Embryonic facial prominence (tissue), 1 donor: Measurements from ENCODE around the gene IL10RB.
A peak's percentile ranks its signal among the peaks of the same experiment; 100 is the strongest.
"Not testable (repeated sequence)": the region's sequence is repeated elsewhere in the genome, so short reads cannot be mapped to it uniquely, and the experiment has no call there.

Experiments used
- DNase-seq: peaks from one replicate; pipeline ENCODE4 v3.0.0-alpha.2; 2016; ENCODE audit errors: extremely low spot score

The IL10RB gene

DNA sequence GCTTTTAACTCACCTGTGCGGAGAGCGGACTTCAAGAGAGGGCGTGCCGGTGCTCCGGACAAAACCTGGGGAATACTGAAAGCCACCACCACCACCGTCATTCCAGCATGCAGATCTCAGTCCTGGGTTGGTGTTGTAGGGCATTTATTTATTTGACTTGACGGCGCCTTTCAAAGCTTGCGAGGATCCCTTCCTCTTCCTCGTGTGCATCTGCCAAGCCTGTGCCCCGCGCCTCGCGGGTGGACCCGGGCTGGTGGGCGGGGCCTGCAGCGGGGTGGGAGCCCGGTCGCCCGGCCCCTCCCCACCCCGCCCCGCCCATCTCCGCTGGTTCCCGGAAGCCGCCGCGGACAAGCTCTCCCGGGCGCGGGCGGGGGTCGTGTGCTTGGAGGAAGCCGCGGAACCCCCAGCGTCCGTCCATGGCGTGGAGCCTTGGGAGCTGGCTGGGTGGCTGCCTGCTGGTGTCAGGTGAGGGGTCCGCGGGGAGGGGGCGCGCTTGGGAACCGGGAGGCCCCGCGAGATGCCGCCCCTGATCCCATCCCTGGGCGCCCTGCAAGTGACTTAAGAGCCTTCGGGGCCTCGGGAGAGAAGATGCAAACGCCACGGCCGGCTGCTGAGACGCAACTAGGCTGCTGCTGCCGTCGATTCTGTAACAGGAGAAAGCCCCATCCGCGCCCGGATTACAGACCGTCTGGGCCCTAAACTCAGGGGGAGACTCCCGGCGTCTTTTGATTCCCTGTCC lies at the start of gene IL10RB:
TSS of gene IL10RB (plus strand) at position 318 of the 739 bp plus-strand sequence. CDS start at position 417, 99 bp downstream.
- DNase-seq = peak; percentile 19

DNA sequence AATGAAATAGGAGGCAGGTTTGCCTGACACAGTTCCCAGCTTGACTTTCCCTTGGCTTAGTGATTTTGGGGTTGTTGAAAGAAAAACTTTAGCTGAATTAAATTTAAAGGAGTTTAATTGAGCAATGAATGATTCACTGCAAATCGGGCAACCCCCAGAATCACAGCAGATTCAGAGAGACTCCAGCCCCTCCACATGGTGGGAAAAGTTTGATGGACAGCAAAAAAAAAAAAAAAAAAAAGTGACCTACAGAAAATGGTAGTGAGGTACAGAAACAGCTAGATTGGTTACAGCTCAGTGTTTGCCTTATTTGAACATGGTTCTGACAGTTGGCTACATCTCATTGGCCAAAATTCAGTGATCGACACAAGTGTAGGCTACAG lies 49.0 kb upstream of the IL10RB start:
- no peak for DNase-seq

DNA sequence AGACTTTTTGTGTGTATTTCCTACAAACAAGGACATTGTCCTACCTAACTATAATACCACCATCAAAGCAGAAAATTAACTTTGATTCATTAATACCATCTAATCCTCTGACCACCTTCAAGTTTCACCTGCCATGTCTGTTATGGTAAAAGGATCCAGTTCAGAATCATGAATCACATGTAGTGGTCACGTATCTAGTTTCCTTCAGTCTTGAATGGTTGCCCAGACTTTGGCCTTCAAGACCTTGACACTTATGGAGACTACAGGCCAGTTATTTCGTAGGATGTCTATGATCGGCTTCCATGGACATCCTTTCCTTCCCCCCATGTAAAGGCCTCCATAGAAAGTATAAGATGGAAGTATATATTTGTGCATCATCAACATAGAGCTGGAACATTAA lies 46.9 kb upstream of the IL10RB start:
- no peak for DNase-seq

DNA sequence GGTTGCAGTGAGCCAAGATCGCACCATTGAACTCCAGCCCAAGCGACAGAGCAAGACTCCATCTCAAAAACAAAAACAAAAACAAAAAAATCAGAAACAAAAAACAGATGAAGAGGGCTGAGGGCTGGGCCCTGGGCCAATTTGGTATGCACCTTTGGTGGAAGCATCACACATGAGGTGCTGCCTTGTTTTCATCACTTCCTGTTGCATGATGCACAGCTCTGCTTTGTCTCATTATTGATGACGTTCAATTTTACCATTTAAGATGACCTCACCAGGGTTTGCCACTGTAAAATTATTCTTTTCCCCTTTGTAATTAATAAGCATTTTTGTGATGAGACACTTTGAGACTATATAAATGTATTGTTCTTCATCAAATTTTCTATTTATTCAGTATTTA lies 46.2 kb upstream of the IL10RB start:
- DNase-seq = no peak

DNA sequence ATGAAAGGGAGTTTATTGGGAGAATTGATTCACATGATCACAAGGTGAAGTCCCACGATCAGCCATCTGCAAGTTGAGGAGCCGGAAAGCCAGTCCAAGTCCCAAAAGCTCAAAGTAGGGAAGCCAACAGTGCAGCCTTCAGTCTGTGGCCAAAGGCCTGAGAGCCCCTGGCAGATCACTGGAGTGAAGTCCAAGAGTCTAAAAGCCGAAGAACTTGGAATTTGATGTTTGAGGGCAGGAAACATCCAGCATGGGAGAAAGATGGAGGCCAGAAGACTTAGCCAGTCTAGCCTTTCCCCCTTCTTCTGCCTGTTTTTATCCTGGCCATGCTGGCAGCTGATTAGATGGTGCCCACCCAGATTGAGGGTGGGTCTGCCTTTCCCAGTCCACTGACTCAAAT lies 40.8 kb upstream of the IL10RB start:
- DNase-seq = not testable (repeated sequence)

DNA sequence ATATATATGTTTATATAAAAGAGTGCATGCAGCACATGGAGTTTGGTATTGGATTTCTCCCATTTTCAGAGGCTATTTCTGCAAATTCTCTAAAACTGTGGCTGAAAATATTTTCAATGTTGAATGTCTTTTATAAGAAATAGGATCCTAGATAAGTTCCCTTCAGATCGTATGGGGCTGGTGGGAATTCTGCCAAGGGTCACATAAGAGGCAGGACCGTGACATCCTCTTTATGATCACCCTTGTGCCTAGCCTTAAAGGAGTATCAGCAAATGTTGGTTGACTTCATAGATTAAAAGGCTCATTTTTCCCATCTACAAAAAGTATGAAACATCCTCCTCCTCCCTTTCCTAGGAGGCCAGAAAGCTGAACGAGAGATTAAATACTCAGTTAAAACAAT lies 37.7 kb upstream of the IL10RB start:
- DNase-seq = no peak

DNA sequence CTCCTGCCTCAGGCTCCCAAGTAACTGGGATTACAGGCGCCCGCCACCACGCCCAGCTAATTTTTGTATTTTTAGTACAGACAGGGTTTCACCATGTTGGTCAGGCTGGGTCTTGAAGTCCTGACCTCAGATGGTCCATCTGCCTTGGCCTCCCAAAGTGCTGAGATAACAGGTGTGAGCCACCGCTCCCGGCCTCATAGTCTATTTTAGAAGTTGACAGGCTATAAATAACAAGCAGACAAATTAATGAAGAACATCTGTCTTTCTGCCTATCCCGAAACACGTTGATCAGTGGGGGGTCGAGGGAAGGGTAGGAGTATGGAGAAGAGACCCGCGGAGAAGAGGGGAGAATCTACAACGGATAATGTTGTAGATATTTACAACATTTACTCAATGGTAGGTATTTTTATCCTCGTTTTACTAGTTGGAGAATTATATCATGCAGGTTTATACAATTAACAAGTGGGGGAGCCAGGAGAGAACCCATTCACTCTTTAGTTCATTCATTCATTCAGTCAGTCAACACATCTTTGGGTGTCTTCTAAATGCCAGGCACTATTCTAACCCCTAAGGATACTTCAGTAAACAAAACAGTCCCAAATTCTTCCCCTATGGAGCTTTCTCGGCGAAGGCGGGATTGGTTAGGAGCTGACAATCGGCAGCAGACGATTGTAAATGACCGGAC lies 36.9 kb upstream of the IL10RB start:
- no peak for DNase-seq

DNA sequence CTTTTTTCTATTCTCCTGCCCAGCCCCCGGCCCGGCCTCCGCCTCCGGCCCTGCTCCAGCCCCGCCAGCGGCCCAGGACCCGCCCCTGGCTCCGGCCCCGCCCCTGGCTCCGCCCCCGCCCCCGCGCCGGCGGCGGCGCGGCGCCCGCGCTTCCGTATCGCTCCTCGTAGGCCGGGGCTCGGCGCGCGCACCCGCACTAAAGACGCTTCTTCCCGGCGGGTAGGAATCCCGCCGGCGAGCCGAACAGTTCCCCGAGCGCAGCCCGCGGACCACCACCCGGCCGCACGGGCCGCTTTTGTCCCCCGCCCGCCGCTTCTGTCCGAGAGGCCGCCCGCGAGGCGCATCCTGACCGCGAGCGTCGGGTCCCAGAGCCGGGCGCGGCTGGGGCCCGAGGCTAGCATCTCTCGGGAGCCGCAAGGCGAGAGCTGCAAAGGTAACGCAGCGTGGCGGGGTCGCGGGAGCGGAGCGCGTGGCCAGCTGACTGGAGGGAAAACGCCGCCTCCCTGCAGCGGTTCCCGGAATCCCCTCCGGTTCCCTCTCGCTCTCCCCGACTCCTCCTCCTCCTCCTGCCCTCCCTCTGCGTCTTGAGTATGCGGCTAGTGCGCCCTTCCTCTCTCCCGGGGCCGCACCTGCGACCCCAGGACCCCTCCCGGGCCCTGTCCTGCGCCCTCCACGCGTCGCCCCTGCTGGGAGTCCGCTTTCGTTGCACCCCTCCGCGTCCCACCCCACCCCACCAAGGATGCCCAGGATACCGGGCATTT lies 36.2 kb upstream of the IL10RB start, which contains the start of gene IFNAR2:
TSS of gene IFNAR2 (plus strand) at position 155 of the 761 bp plus-strand sequence. CDS start 11,985 bp downstream, outside the sequence.
- peak; percentile 35 for DNase-seq

DNA sequence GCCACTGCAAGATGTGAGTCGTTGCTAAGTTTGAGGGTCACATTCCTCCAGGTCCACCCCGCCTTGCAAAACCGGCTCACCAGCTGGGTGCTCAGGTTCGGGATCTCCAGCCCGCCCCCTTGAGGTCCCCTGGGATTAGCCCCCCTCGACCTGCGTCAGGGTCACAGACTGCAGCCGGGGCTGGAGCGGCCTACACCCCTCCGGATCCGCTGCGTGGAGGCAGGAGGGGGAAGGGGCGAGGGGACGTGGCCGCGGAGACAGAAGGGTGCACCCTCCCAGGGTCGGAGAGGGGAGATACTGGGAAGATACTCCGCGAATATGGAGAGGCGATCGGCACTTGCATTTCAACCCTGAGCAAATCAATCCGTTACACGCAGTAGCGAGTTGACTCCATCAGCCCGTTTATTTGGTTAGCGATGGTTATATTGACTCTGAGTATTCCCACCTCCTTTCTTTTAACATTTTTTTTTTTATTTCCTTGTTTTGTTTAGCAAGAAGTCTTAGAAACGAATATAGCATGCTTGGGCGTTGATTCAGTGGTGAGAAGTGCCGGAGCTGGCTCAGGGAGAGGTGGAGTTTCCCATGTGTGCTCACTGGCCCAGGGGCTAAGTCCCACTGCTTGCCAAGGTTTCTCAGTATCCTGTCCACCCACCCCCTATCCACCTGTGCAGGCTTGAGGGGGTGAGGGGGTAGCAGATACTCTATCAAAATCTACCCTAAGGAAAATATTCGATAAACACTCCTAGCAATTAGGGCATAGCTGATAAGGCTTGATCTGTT lies 35.4 kb upstream of the IL10RB start:
- no peak for DNase-seq

DNA sequence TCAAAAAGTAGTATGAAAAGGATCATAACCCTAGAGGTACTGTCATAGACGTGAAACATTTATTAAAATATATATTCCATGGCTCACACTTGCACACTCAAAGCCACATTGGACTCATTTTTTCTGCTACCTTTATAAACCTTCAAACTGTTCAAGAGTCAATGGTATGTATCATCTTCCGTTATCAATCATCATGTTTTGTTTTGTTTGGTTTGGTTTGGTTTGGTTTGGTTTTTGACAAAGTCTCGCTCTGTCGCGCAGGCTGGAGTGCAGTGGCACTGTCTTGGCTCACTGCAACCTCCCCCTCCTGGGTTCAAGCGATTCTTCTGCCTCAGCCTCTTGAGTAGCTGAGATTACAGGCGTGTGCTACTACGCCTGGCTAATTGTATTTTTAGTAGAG lies 34.6 kb upstream of the IL10RB start:
- no peak for DNase-seq

DNA sequence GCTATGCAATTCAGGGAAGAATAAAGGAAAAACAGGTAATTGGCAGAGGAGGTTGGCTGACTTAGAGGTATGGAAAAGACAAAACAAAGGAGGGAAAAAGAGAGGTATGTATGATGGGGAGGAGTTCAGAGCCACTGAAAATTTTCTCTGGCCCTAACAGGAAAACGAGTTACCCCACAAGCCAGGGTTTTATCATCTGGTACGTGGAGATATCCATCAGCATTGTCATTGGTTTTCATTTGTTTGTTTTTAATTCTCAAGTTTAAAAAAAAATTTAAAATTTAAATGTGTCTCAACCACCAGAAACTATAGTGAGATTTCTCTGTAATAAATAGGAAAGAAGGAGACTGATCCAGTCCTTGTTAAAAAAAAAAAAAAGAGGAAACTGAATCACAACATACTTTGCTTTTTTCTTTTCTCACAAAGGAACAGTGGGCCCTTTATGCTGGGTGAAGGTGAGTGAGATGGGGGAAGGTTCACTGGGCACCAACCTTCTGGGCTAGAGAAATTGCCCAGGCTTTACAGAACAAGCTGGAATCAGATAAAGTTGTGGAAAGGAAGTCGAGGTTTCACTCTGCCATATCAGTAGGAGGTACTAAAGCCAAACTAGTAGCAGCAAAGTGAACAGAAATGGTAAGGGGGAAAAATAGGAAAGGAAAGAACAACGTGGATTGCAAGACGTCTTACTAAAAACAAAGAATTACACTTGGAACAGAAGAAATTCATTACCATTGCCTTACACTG lies 33.7 kb upstream of the IL10RB start:
- DNase-seq = no peak

DNA sequence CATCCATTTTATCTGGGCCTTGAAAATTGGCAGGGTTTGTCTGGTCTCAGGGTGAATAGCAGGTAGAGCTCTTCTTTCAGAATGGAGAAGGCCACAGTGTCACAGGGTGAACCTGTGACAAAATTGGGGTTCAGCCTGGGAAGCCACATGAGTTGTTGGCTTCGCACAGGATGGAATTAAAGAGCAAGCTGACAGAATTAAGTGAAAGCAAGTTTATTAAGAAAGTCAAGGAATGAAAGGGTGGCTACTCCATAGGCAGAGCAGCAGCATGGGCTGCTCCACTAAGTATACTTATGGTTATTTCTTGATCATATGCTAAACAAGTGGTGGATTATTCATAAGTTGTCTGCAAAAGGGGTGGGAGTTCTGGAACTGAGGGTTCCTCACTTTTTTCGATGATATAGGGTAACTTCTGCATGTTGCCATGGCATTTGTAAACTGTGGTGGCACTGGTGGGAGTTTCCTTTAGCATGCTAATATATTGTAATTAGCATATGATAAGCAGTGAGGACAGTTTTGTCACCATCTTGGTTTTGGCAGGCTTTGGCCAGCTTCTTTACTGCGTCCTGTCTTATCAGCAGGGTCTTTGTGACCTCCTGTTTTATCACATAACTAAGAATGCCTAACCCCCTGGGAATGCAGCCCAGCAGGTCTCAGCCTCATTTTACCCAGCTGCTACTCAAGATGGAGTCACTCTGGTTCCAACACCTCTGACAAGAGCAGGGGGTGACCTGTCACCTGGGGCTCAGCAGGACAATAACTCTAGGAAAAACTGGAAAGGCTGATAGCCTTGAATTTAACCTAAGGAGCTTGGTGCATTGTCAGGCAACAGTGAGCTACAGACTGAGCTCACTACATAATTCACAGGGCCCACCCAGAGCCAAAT lies 31.3 kb upstream of the IL10RB start:
- DNase-seq = no peak

DNA sequence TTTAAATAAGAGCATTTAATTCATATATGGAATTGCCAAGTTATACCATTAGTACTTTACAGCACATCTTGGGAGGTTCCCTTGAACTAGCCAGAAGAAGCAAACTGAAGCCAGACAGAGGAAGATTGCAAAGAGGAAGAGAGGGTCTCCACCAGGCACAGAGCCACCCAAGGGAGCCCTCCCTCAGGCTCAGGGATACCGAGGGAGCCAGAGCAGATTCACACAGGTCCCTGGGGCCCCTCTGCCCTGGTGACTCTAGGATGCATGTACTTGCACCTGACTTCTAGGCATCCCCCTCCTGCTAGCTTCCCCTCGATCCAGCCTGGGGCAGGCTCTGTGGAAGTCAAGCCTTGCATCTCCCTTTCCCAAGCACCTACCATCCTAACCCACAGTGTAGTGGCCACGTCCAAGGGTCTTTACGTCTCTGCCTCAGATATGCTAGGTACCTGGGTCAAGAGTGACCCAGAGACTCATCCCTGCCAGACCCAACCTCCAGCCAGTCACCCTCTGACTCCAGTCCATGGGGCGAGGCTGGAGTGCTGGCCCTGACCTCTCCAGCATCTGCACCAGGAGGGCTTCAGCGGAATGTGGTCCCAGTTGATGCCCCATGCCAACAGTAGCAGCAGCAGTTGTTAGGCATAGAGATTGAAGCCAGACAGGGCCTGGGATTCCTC lies 30.0 kb upstream of the IL10RB start:
- no peak for DNase-seq

DNA sequence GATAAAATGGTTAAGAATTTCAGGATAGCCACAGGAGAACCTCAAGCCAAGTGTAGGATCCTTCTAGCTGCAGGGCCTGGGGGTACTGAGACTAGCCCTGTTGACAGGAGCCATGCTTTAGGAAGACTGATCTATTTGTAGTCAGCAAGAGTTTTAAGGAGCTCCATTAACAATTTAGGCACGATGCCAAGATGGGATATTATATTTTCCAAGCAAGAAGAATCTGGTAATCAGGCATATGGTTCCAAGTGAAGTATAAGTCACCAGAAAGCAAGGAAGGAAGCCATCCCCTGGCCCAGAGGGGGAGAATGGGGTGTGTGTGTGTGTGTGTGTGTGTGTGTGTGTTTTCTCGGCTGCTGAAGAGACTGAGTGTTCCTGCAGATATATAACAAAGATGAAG lies 29.4 kb upstream of the IL10RB start:
- DNase-seq = no peak

DNA sequence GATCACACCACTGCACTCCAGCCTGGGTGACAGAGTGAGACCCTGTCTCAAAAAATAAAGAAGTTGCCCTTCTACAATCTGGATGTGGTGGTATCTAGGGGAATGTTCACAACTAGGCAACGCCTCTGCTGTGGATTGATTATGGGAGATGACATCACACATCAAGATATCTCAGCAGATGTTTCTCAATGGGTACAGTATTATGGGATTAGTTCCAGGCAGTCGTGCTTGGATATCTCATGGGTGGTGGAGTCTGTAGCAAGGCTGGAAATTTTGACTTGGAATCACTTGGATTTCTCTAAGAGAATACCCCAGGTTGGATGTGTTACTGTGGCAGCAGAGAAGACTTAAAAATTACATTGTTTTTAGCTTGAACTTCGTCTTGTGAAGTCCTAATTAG lies 28.7 kb upstream of the IL10RB start:
- no peak for DNase-seq

DNA sequence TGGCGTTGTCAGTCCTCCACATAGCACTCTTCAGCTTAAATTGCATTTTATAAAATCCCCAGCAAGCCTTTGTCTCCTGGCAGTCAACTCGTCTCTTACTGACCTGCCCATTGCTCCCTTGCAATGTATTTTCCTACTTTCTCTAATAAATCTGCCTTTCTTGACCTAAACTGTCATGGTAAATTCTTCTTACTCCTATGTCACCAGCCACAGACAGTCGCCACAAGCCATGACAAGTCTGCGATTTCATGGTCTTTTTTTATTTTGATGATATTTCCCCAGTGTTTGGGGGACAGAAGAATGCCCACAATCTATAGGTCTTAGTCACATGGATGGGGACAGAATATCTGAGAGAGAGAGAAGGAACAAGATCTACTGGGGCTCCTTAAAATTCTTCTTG lies 28.0 kb upstream of the IL10RB start:
- no peak for DNase-seq

DNA sequence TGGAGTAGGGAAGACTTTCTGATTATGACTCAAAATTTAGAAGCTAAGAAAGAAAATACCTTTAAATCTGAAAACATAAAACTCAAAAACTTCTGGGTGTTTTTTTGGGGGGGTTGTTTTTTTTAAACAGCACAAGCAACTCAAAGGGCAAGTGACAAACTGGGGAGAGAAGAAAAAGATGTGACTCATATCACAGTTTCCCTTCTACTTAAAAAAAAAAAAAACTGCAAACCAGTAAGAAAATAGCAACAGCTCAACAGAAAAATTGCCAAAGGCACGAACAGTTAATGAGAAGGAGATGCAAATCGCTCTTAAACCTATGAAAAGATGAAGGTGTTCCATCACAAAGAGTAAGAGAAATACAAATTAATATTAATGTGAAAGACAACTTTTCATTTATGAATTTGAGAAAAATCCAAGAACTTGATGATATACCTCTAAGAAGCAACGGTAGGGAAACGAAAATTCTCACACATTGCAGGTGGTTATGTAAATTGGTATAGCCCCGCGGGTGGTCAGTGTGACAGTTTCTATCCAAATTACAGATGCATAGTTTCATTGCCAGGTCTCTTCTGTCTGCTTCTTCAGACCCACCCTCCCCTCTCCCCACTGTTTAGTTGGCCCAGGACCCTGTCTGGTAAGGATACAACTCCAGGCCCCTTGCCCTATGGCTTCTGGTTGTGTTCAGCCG lies 27.5 kb upstream of the IL10RB start:
- no peak for DNase-seq

DNA sequence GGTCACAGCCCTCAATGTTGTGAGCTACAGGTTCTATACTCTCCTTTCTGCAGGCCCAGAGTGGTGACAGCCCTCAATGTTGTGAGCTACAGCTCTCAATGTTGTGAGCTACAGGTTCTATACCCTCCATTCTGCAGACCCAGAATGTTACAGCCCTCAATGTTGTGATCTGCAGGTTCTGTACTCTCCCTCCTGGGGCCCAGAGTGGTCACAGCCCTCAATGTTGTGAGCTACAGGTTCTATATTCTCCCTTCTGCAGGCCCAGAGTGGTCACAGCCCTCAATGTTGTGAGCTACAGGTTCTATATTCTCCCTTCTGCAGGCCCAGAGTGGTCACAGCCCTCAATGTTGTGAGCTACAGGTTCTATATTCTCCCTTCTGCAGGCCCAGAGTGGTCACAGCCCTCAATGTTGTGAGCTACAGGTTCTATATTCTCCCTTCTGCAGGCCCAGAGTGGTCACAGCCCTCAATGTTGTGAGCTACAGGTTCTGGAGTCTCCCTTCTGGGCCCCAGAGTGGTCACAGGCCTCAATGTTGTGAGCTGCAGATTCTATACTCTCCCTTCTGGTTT lies 26.5 kb upstream of the IL10RB start:
- not testable (repeated sequence) for DNase-seq

DNA sequence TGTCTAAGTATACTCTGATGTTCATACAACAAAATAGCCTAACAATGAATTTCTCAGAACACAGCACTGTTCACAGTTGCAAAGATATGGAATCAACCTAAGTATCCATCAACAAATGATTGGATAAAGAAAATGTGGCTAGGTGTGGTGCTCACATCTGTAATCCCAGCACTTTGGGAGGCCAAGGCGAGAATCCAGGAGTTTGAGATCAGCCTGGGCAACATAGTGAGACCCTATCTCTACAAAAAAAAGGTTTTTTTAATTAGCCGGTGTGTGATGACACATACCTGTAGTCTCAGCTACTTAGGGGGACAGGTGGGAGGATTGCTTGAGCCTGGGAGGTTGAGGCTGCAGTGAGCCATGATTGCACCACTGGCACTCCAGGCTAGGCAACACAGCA lies 25.8 kb upstream of the IL10RB start:
- DNase-seq = no peak
